Esophagus mucosa (tissue), 1 donor: Measurements from ENCODE around the gene DEXI. TPM values are rescaled to one million over a fixed set of nuclear protein-coding genes. Genes with fewer than 3 reads are reported as not detected.
"Not testable (repeated sequence)": the region's sequence is repeated elsewhere in the genome, so short reads cannot be mapped to it uniquely, and the experiment has no call there.

ENCODE experiments used
- ATAC-seq: fragments of 200-7000 bp; cut with Tn5 transposase; one replicate; pipeline ENCODE4 v1.9.1; 2020
- total RNA-seq: library from RNA; stranded (reverse); gene quantifications from one replicate; pipeline ENCODE4 v1.2.4, GENCODE V29; 2023
- donor health status: DM: yes; HTN: yes; CAD: no.

Gene DEXI
- total RNA-seq, 1 donor from 2014 or later: 14.5 TPM

GRCh38 chr16:10926867-10927266 lies 15.4 kb downstream of the DEXI start:
- ATAC-seq: no peak

- ATAC-seq: no peak
Measured at GRCh38 chr16:10926094-10926493, 16.2 kb downstream of the DEXI start.

- ATAC-seq: not testable (repeated sequence)
Measured at GRCh38 chr16:10925285-10925684, 17.0 kb downstream of the DEXI start.

- no peak for ATAC-seq
Measured at GRCh38 chr16:10923650-10924214, 18.5 kb downstream of the DEXI start.

GRCh38 chr16:10923146-10923649 lies 19.1 kb downstream of the DEXI start:
- no peak for ATAC-seq

- no peak for ATAC-seq
Measured at GRCh38 chr16:10922328-10923145, 19.7 kb downstream of the DEXI start.

- no peak for ATAC-seq
Measured at GRCh38 chr16:10921536-10922327, 20.5 kb downstream of the DEXI start.

GRCh38 chr16:10920726-10921427 lies 21.4 kb downstream of the DEXI start:
- ATAC-seq: no peak

- ATAC-seq: no peak
Measured at GRCh38 chr16:10919003-10919351, 23.3 kb downstream of the DEXI start.

GRCh38 chr16:10918294-10919002 lies 23.8 kb downstream of the DEXI start:
- peak; percentile 90 for ATAC-seq

GRCh38 chr16:10916534-10916933 lies 25.7 kb downstream of the DEXI start:
- no peak for ATAC-seq

- ATAC-seq: no peak
Measured at GRCh38 chr16:10911267-10911666, 31.0 kb downstream of the DEXI start.

GRCh38 chr16:10907757-10908045 lies 34.6 kb downstream of the DEXI start:
- ATAC-seq: no peak

GRCh38 chr16:10906914-10907756 lies 35.1 kb downstream of the DEXI start:
- ATAC-seq: no peak

GRCh38 chr16:10906482-10906881 lies 35.8 kb downstream of the DEXI start:
- ATAC-seq: no peak

- ATAC-seq: no peak
Measured at GRCh38 chr16:10902999-10903398, 39.3 kb downstream of the DEXI start.

- no peak for ATAC-seq
Measured at GRCh38 chr16:10897134-10897533, 45.1 kb downstream of the DEXI start.

- no peak for ATAC-seq
Measured at GRCh38 chr16:10896723-10897122, 45.5 kb downstream of the DEXI start.

GRCh38 chr16:10896165-10896564 lies 46.1 kb downstream of the DEXI start:
- no peak for ATAC-seq

- peak; percentile 51 for ATAC-seq
Measured at GRCh38 chr16:10895053-10895946, 47.0 kb downstream of the DEXI start.
